Spleen (tissue), 7 donors: Measurements from ENCODE around the gene PILRB.
A peak's percentile ranks its signal among the peaks of the same experiment; 100 is the strongest.

Experiments
- CTCF ChIP-seq, 11 experiments: fragments of 200-600 bp in 7 of 11; fragments of 450-650 bp in 4 of 11; sonication (generic) in 4 of 11; IDR thresholded peaks in 8 of 11; conservative IDR thresholded peaks in 3 of 11; 1 replicate in 7 of 11; 2 replicates in 4 of 11; pipeline versions ENCODE4 v1.4.0 to v1.8.0; 2016 to 2021; ENCODE audit warnings: antibody characterized with exemption in 11 of 11, inconsistent platforms in 4 of 11, mild to moderate bottlenecking in 1 of 11
- POLR2A ChIP-seq, 3 donors: fragments of 450-650 bp; IDR thresholded peaks; one replicate each; pipeline ENCODE4 v1.5.1; 2017; ENCODE audit warnings: antibody characterized with exemption in 3 of 3, mild to moderate bottlenecking in 1 of 3
- POLR2AphosphoS5 ChIP-seq, 3 donors: sonication (generic); formaldehyde crosslinking; IDR thresholded peaks; one replicate each; pipeline ENCODE4 v1.5.1; 2017; ENCODE audit warnings: antibody characterized with exemption in 3 of 3
- donor health status: DM: no; HTN: no; CAD: no; lungs with moderate emphysema.
- donor health status: DM: no; HTN: no; CAD: no.
- donor health status: DM: no; HTN: no; CAD: no.

GRCh38 chr7:100367676-100368613, 10.0 kb downstream of the PILRB start:
- TF ChIP-seq CTCF (IDR thresholded peaks at IDR 0.05 in 8 of 11, conservative IDR thresholded peaks at IDR 0.05 in 3 of 11) (no peak), POLR2A (IDR thresholded peaks at IDR 0.05) (peak in 1 of 3 donors; percentile 18), POLR2AphosphoS5 (IDR thresholded peaks at IDR 0.05) (peak; percentile 52 to 88 (median 86))
